DMS114 treated with DMSO at 0.1 percent for 48 hours (cell line): ENCODE data around the gene MYDGF.

ENCODE experiments used
- DNase-seq: peaks from one replicate; lab custom pipeline; 2025; ENCODE audit not compliant: unreplicated experiment; lab: John Stamatoyannopoulos, UW

MYDGF gene

GRCh38 chr19:4645718-4646117, 24.4 kb downstream of the MYDGF start:
- DNase-seq, result no peak

- no peak for DNase-seq
Measured at GRCh38 chr19:4642625-4643024, 27.5 kb downstream of the MYDGF start.

- DNase-seq, result no peak
Measured at GRCh38 chr19:4641132-4641531, 29.0 kb downstream of the MYDGF start.

- no peak for DNase-seq
Measured at GRCh38 chr19:4640247-4641000, 29.7 kb downstream of the MYDGF start.

GRCh38 chr19:4639531-4640246, 30.5 kb downstream of the MYDGF start:
- DNase-seq, result no peak

- DNase-seq, result peak; percentile 75
Measured at GRCh38 chr19:4638828-4639530, 31.2 kb downstream of the MYDGF start, which contains the start of gene TNFAIP8L1. TNFAIP8L1 (plus strand) TSS chr19:4639516; CDS start chr19:4651870, 12,354 bp downstream.

GRCh38 chr19:4638317-4638716, 31.8 kb downstream of the MYDGF start:
- DNase-seq, result no peak

GRCh38 chr19:4636761-4637160, 33.4 kb downstream of the MYDGF start:
- no peak for DNase-seq

GRCh38 chr19:4636151-4636717, 33.9 kb downstream of the MYDGF start:
- DNase-seq, result peak; percentile 11

GRCh38 chr19:4635754-4636116, 34.4 kb downstream of the MYDGF start:
- DNase-seq, result no peak

- DNase-seq, result peak; percentile 15
Measured at GRCh38 chr19:4633140-4633967, 36.8 kb downstream of the MYDGF start.

- DNase-seq, result no peak
Measured at GRCh38 chr19:4624733-4625362, 45.3 kb downstream of the MYDGF start.

GRCh38 chr19:4624301-4624700, 45.8 kb downstream of the MYDGF start:
- no peak for DNase-seq

GRCh38 chr19:4622695-4623421, 47.3 kb downstream of the MYDGF start:
- no peak for DNase-seq

GRCh38 chr19:4620675-4621074, 49.5 kb downstream of the MYDGF start:
- no peak for DNase-seq

GRCh38 chr19:4619668-4620294, 50.4 kb downstream of the MYDGF start:
- no peak for DNase-seq

GRCh38 chr19:4618019-4618418, 52.1 kb downstream of the MYDGF start:
- DNase-seq, result no peak

GRCh38 chr19:4613254-4613751, 56.8 kb downstream of the MYDGF start:
- no peak for DNase-seq
